ENCODE results near the gene HPSE2.

HPSE2 gene

DNA sequence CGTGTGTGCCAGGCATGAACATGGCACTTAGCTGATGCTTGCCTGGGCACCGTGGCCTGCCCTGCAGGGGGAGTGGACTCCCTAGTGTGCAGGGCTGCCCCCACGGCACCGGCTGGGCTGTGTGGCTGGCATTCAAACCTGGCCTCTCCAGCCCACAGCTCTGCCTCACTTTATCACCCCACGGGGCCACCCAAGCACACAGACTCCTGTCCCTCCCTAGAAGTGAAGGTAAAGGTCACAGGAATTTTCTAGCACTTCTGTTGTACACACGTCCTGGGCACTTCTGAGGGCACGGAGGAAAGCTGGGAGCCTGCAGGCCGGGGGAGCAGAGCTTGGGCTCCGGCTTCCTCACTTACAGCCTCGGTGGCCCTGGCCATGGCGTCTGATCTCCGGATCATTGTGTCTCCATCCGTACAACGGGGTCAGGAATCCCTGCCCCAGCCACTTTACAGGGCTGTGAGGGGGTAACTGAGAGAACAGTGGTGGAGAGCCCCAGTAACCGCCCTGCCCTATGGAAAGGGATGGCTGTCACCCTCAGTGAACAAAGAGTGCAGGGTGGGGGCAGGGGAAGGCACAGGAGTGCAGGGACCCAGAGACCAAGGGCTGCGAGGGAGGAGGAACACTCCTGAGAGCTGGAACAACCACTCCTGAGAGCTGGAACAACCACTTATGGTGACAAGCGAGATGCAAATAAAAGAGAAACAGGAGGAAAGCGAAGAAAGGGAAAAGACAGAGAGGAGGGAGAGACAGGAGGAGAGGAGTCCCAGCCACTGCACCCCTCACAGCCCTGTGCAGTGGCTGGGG, 816.8 kb downstream of the HPSE2 start:
- Histone ChIP-seq H3K4me1 (ENCODE audit: control insufficient read depth, insufficient read depth, low read length) (0 out of 2 replicates have a peak, but pooled peaks cover 3% of the 10 kb centered on the region), H3K36me3 (ENCODE audit: control insufficient read depth, insufficient read depth, low read length) (no peaks in the 10 kb centered on the region; the same call in 1 of the 2 replicates), H3K27me3 (ENCODE audit: control insufficient read depth, insufficient read depth, low read length) (no peaks in the 10 kb centered on the region), H3K27ac (ENCODE audit: low read length) (no peak overlapping the region), H3K4me3 (ENCODE audit: low read length) (no peak overlapping the region), H3K9me3 (ENCODE audit: control insufficient read depth, insufficient read depth, low read length) (no peaks in the 10 kb centered on the region)
- no CpG with 5 or more reads among the region's 18 CpGs for WGBS (ENCODE audit: insufficient coverage, insufficient read length)
- no peak for DNase-seq (ENCODE audit: low read depth, low spot score)

GRCh38 chr10:98417973-98418664, 817.5 kb downstream of the HPSE2 start:
- Histone ChIP-seq H3K36me3 (ENCODE audit: control insufficient read depth, insufficient read depth, low read length) (no peaks in the 10 kb centered on the region; the same call in 1 of the 2 replicates), H3K27ac (ENCODE audit: low read length) (no peak overlapping the region), H3K9me3 (ENCODE audit: control insufficient read depth, insufficient read depth, low read length) (no peaks in the 10 kb centered on the region), H3K4me3 (ENCODE audit: low read length) (no peak overlapping the region), H3K4me1 (ENCODE audit: control insufficient read depth, insufficient read depth, low read length) (0 out of 2 replicates have a peak, but pooled peaks cover 3% of the 10 kb centered on the region), H3K27me3 (ENCODE audit: control insufficient read depth, insufficient read depth, low read length) (no peaks in the 10 kb centered on the region)
- no CpG with 5 or more reads among the region's 21 CpGs for WGBS (ENCODE audit: insufficient coverage, insufficient read length)
- DNase-seq (ENCODE audit: low read depth, low spot score): no peak

- no peaks in the 10 kb centered on the region; the same call in 1 of the 2 replicates for H3K36me3 ChIP-seq (ENCODE audit: control insufficient read depth, insufficient read depth, low read length)
- H3K4me1 ChIP-seq (ENCODE audit: control insufficient read depth, insufficient read depth, low read length): 0 out of 2 replicates have a peak, but pooled peaks cover 3% of the 10 kb centered on the region
- no peak overlapping the region for H3K4me3 ChIP-seq (ENCODE audit: low read length)
- DNase-seq (ENCODE audit: low read depth, low spot score): no peak
- H3K9me3 ChIP-seq (ENCODE audit: control insufficient read depth, insufficient read depth, low read length): no peaks in the 10 kb centered on the region
- H3K27ac ChIP-seq (ENCODE audit: low read length): no peak overlapping the region
- WGBS (ENCODE audit: insufficient coverage, insufficient read length): no CpG with 5 or more reads among the region's 19 CpGs
- H3K27me3 ChIP-seq (ENCODE audit: control insufficient read depth, insufficient read depth, low read length): no peaks in the 10 kb centered on the region
Observed at GRCh38 chr10:98417481-98417959, 818.1 kb downstream of the HPSE2 start.

GRCh38 chr10:98416606-98417388, 818.9 kb downstream of the HPSE2 start:
- Histone ChIP-seq H3K36me3 (ENCODE audit: control insufficient read depth, insufficient read depth, low read length) (no peaks in the 10 kb centered on the region; the same call in 1 of the 2 replicates), H3K27me3 (ENCODE audit: control insufficient read depth, insufficient read depth, low read length) (no peaks in the 10 kb centered on the region), H3K4me1 (ENCODE audit: control insufficient read depth, insufficient read depth, low read length) (0 out of 2 replicates have a peak, but pooled peaks cover 3% of the 10 kb centered on the region), H3K4me3 (ENCODE audit: low read length) (no peak overlapping the region), H3K9me3 (ENCODE audit: control insufficient read depth, insufficient read depth, low read length) (no peaks in the 10 kb centered on the region), H3K27ac (ENCODE audit: low read length) (no peak overlapping the region)
- DNase-seq (ENCODE audit: low read depth, low spot score): no peak
- WGBS (ENCODE audit: insufficient coverage, insufficient read length): no CpG with 5 or more reads among the region's 18 CpGs

GRCh38 chr10:98415731-98416119, 819.9 kb downstream of the HPSE2 start:
- no peak overlapping the region for H3K27ac ChIP-seq (ENCODE audit: low read length)
- no peak for DNase-seq (ENCODE audit: low read depth, low spot score)

DNA sequence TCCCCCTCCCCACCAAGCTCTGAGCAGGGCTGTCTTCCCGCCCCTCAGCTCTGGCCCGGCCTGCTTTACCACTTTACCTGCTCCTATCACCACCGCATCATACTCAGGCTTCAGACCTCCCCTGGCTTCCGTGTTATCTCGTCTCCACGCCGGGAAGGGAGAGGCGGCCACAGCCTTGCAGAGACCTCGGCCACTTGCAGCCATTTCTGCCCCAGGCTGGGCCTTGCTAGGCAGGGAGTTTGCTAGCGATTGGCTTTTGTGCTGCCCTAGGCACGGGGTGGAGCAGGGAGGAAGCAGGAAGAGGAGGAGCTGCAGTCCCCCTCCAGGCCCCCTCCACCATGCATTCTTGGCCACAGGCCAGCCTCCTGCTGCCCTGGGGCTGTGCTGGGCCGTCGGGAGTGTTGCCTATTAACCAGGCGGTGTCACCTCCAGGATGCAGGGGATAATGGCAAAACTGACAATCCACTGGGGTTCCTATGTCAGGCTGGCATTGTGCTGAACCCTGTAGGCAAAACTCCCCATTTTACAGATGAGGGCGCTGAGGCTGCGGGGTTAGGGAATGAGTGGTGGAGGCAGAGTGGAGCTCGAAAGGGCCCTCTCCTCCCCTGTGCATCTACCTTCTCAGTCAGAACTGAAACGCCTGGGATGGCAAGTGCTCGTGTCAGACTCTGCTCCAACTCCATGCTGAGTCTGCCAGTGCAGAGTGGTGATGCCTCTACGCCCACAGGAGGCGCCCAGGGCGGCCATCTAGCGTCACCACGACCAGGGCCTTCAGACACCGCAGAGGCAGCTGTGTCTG, 820.5 kb downstream of the HPSE2 start, which contains the start of gene PYROXD2:
Gene PYROXD2 (minus strand): TSS at position 251 of the 799 bp plus-strand sequence. CDS start 47 bp downstream, at position 204.
- Histone ChIP-seq H3K4me1 (ENCODE audit: control insufficient read depth, insufficient read depth, low read length) (0 out of 2 replicates have a peak, but pooled peaks cover 3% of the 10 kb centered on the region), H3K27me3 (ENCODE audit: control insufficient read depth, insufficient read depth, low read length) (no peaks in the 10 kb centered on the region), H3K9me3 (ENCODE audit: control insufficient read depth, insufficient read depth, low read length) (no peaks in the 10 kb centered on the region), H3K4me3 (ENCODE audit: low read length) (peak within 1 kb of the TSS; percentile 37; the same call in 1 of the 2 replicates), H3K36me3 (ENCODE audit: control insufficient read depth, insufficient read depth, low read length) (no peaks in the 10 kb centered on the region; the same call in 1 of the 2 replicates), H3K27ac (ENCODE audit: low read length) (no peak within 1 kb of the TSS)
- DNase-seq (ENCODE audit: low read depth, low spot score): peak; percentile 41
- WGBS (ENCODE audit: insufficient coverage, insufficient read length): no CpG with 5 or more reads among the region's 25 CpGs

More at GRCh38 chr10:98415731-98416119, 819.9 kb downstream of the HPSE2 start:
- 0 out of 2 replicates have a peak, but pooled peaks cover 3% of the 10 kb centered on the region for H3K4me1 ChIP-seq (ENCODE audit: control insufficient read depth, insufficient read depth, low read length)
- no peak overlapping the region for H3K4me3 ChIP-seq (ENCODE audit: low read length)
- no peaks in the 10 kb centered on the region for H3K27me3 ChIP-seq (ENCODE audit: control insufficient read depth, insufficient read depth, low read length)
- H3K9me3 ChIP-seq (ENCODE audit: control insufficient read depth, insufficient read depth, low read length): no peaks in the 10 kb centered on the region
- no CpG with 5 or more reads among the region's 8 CpGs for WGBS (ENCODE audit: insufficient coverage, insufficient read length)
- no peaks in the 10 kb centered on the region; the same call in 1 of the 2 replicates for H3K36me3 ChIP-seq (ENCODE audit: control insufficient read depth, insufficient read depth, low read length)

DNA sequence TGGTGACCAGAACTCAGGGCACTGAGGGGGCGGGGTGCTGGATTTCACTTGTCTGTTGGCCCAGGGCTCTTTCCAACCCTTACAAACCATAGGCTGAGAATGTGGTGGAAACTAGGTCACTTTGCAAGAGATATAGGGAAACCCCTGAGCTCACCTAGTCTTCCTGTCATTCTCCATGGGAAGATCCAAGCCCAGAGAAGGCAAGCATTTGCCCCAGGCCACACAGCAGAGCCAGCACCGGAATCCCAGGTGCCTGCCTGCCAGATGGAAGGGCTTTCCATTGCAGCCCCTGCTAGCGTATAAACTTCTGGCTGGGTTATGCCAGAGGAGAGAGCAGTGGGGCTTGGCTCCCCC, 821.1 kb downstream of the HPSE2 start:
- H3K27me3 ChIP-seq (ENCODE audit: control insufficient read depth, insufficient read depth, low read length): no peaks in the 10 kb centered on the region
- H3K36me3 ChIP-seq (ENCODE audit: control insufficient read depth, insufficient read depth, low read length): no peaks in the 10 kb centered on the region; the same call in 1 of the 2 replicates
- H3K9me3 ChIP-seq (ENCODE audit: control insufficient read depth, insufficient read depth, low read length): no peaks in the 10 kb centered on the region
- WGBS (ENCODE audit: insufficient coverage, insufficient read length): no CpG with 5 or more reads among the region's 3 CpGs
- H3K4me3 ChIP-seq (ENCODE audit: low read length): peak overlapping the region; percentile 37; the same call in 1 of the 2 replicates
- H3K27ac ChIP-seq (ENCODE audit: low read length): no peak overlapping the region
- 0 out of 2 replicates have a peak, but pooled peaks cover 3% of the 10 kb centered on the region for H3K4me1 ChIP-seq (ENCODE audit: control insufficient read depth, insufficient read depth, low read length)
- no peak for DNase-seq (ENCODE audit: low read depth, low spot score)

- WGBS (ENCODE audit: insufficient coverage, insufficient read length): no CpG with 5 or more reads among the region's 1 CpG
- Histone ChIP-seq H3K36me3 (ENCODE audit: control insufficient read depth, insufficient read depth, low read length) (no peaks in the 10 kb centered on the region), H3K9me3 (ENCODE audit: control insufficient read depth, insufficient read depth, low read length) (no peaks in the 10 kb centered on the region), H3K4me3 (ENCODE audit: low read length) (no peak overlapping the region), H3K4me1 (ENCODE audit: control insufficient read depth, insufficient read depth, low read length) (0 out of 2 replicates have a peak, but pooled peaks cover 3% of the 10 kb centered on the region), H3K27me3 (ENCODE audit: control insufficient read depth, insufficient read depth, low read length) (no peaks in the 10 kb centered on the region), H3K27ac (ENCODE audit: low read length) (no peak overlapping the region)
- no peak for DNase-seq (ENCODE audit: low read depth, low spot score)
Observed at GRCh38 chr10:98411768-98412167, 823.9 kb downstream of the HPSE2 start.

GRCh38 chr10:98411166-98411565, 824.5 kb downstream of the HPSE2 start:
- DNase-seq (ENCODE audit: low read depth, low spot score): no peak
- Histone ChIP-seq H3K4me1 (ENCODE audit: control insufficient read depth, insufficient read depth, low read length) (0 out of 2 replicates have a peak, but pooled peaks cover 3% of the 10 kb centered on the region), H3K27me3 (ENCODE audit: control insufficient read depth, insufficient read depth, low read length) (no peaks in the 10 kb centered on the region), H3K4me3 (ENCODE audit: low read length) (no peak overlapping the region), H3K27ac (ENCODE audit: low read length) (no peak overlapping the region), H3K9me3 (ENCODE audit: control insufficient read depth, insufficient read depth, low read length) (no peaks in the 10 kb centered on the region), H3K36me3 (ENCODE audit: control insufficient read depth, insufficient read depth, low read length) (no peaks in the 10 kb centered on the region)
- no CpG with 5 or more reads among the region's 11 CpGs for WGBS (ENCODE audit: insufficient coverage, insufficient read length)
